Lower lobe of right lung (tissue), 2 donors: ENCODE measurements around the gene CDH23. TPM values are rescaled to one million over a fixed set of nuclear protein-coding genes. Genes with fewer than 3 reads are reported as not detected.

Experiments
- ATAC-seq, 2 donors: fragments of 200-7000 bp; cut with Tn5 transposase; one replicate each; pipeline ENCODE4 v1.9.1; 2020 to 2022; ENCODE audit warnings: mild to moderate bottlenecking in 2 of 2, moderate library complexity in 2 of 2
- DNase-seq: peaks from one replicate; pipeline ENCODE4 v3.0.0-alpha.2; 2020
- H3K27ac ChIP-seq: fragments of 200-600 bp; one replicate; pipeline ENCODE4 v1.8.0; 2022
- H3K27me3 ChIP-seq: fragments of 200-600 bp; one replicate; pipeline ENCODE4 v1.8.0; 2022; ENCODE audit warnings: low read depth
- H3K36me3 ChIP-seq: fragments of 200-600 bp; one replicate; pipeline ENCODE4 v1.8.0; 2022; ENCODE audit warnings: mild to moderate bottlenecking
- H3K4me1 ChIP-seq: fragments of 200-600 bp; one replicate; pipeline ENCODE4 v1.8.0; 2022
- H3K4me3 ChIP-seq: fragments of 200-600 bp; one replicate; pipeline ENCODE4 v1.8.0; 2022; ENCODE audit warnings: mild to moderate bottlenecking
- H3K9me3 ChIP-seq: fragments of 200-600 bp; one replicate; pipeline ENCODE4 v1.8.0; 2022
- intact Hi-C: fragments of 100-400 bp; cut with DNase I; formaldehyde crosslinking; loops from one replicate; pipeline ENCODE4 v1.11.0; 2022
- total RNA-seq: library from RNA; stranded (reverse); fragmentation: NEBNext Ultra II Directional; extraction: Animal tissue kit (Norgen Biotek cat#: 25700); gene quantifications from one replicate; pipeline ENCODE4 v1.2.1, GENCODE V29; 2021
- TF ChIP-seq, protein P1 (sequence below): fragments of 200-600 bp; IDR thresholded peaks from one replicate; pipeline ENCODE4 v1.8.0; 2022; ENCODE audit warnings: antibody characterized with exemption, mild to moderate bottlenecking
- donor health status: DM: no; HTN: yes; CAD: no; lungs with severe emphysema.

The CDH23 gene
- total RNA-seq, 1 donor from 2014 or later = 9.4 TPM

DNA sequence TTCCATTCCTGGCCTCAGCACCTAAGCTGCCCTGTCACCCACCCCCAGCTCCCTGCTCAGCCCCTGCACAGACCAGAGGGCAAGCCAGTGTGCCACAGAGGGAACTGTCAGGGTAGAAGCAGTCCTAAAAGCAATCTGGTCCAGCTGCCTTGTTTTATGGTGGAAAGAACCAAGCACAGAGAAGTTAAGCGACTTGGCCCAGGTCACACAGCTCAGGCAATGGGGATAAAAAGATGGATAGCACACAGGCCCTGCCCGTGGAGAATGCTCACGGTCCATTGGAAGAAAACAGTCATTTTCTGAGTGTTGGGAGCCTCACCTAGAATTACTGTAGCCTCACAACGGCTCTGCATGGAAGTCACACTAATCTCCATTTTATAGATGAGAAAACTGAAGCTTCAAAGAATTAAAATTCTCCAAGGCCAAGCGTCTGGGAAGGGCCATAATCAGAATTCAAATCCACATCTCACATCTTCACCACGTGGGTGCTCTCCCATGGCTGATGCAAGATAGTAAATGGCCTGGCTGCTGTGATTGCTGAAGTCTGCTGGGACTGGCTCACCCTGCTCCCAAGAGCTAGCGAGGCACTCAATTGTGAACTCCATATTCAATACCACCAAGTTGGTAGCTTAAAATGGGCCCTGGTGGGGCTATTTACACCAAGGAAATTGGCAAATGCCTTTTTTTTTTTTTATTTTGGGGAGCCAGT, 296.0 kb downstream of the CDH23 start:
- H3K4me3 ChIP-seq = no peak overlapping the region
- peak overlapping the region; percentile 75 for H3K27ac ChIP-seq
- ATAC-seq (no peak), DNase-seq (no peak)
- no peaks in the 10 kb centered on the region for H3K9me3 ChIP-seq
- TF ChIP-seq, protein P1, sequence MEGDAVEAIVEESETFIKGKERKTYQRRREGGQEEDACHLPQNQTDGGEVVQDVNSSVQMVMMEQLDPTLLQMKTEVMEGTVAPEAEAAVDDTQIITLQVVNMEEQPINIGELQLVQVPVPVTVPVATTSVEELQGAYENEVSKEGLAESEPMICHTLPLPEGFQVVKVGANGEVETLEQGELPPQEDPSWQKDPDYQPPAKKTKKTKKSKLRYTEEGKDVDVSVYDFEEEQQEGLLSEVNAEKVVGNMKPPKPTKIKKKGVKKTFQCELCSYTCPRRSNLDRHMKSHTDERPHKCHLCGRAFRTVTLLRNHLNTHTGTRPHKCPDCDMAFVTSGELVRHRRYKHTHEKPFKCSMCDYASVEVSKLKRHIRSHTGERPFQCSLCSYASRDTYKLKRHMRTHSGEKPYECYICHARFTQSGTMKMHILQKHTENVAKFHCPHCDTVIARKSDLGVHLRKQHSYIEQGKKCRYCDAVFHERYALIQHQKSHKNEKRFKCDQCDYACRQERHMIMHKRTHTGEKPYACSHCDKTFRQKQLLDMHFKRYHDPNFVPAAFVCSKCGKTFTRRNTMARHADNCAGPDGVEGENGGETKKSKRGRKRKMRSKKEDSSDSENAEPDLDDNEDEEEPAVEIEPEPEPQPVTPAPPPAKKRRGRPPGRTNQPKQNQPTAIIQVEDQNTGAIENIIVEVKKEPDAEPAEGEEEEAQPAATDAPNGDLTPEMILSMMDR = no peak
- H3K4me1 ChIP-seq = peaks cover 45% of the 10 kb centered on the region
- H3K36me3 ChIP-seq = no peaks in the 10 kb centered on the region
- intact Hi-C loops = no loop called here
- H3K27me3 ChIP-seq = no peaks in the 10 kb centered on the region

DNA sequence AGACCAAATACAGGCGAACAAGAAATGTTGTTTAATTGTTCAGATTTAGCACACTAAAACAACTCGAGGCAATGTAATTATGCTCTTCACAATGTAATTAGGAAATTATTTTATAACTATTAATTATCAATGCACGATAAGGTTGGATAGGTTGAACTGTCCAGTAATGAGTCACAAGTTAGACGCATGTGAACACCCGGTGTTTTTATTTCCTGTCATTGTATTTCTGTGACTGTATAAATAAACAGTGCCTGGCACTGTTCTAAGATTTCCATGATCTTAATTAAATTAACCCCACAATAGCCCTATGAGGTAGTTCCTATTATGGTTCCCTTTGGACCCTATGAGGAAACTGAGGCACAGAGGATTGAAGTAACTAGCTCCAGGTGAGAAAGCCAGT, 296.7 kb downstream of the CDH23 start:
- Histone ChIP-seq H3K27me3 (no peaks in the 10 kb centered on the region), H3K4me1 (peaks cover 45% of the 10 kb centered on the region), H3K36me3 (no peaks in the 10 kb centered on the region), H3K4me3 (no peak overlapping the region), H3K9me3 (no peaks in the 10 kb centered on the region), H3K27ac (peak overlapping the region; percentile 75)
- DNase-seq (no peak), ATAC-seq (no peak)
- TF ChIP-seq, protein P1 = no peak
- intact Hi-C loops = no loop called here

DNA sequence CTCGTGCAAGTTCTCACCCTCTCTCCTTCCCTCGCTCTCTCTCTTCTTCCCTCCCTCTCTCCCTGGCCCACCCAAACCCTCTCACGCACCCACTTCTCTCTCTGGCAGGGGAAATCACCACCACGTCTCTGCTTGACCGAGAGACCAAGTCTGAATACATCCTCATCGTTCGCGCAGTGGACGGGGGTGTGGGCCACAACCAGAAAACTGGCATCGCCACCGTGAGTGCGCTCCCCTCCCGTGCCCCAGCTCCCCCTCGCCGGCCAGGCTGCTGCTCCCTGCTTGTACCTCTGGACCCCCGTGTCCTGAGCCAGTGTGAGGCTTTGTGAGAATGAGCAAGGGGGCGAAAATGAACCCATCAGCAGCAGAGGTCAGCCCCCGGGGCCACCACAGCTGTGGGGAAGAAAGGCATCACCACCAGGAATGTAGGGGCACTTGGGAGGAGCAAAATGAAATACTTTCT, 297.4 kb downstream of the CDH23 start:
- TF ChIP-seq, protein P1 = no peak
- Histone ChIP-seq H3K9me3 (no peaks in the 10 kb centered on the region), H3K27ac (peak overlapping the region; percentile 75), H3K4me3 (no peak overlapping the region), H3K27me3 (no peaks in the 10 kb centered on the region), H3K4me1 (peaks cover 45% of the 10 kb centered on the region), H3K36me3 (no peaks in the 10 kb centered on the region)
- intact Hi-C loops = no loop called here
- ATAC-seq (no peak), DNase-seq (no peak)

DNA sequence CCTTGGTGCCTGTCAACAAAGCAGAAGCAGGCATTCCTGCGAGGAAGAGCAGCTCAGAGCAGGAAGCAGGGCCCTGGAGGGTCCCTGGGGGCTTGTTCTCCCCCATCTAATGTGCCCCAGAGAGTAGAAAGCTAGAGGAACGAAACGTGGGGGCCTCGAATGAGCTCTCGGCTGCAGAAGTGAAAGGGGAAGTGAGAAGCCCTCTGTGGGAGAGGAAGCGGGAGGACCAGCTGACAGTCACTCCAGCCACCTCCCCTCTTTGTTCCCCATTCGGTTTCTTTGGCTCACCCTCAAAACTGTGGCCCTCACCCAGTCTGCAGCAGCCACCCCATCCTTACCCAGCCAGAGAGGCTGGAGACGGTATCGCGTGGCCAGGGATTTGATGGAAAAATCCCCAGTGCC, 297.8 kb downstream of the CDH23 start:
- no peaks in the 10 kb centered on the region for H3K9me3 ChIP-seq
- H3K27me3 ChIP-seq = no peaks in the 10 kb centered on the region
- peaks cover 45% of the 10 kb centered on the region for H3K4me1 ChIP-seq
- H3K36me3 ChIP-seq = no peaks in the 10 kb centered on the region
- DNase-seq = peak; percentile 72
- peak; percentile 78 to 84 for ATAC-seq
- H3K27ac ChIP-seq = peak overlapping the region; percentile 75
- TF ChIP-seq, protein P1 = no peak
- intact Hi-C loops = no loop called here
- H3K4me3 ChIP-seq = no peak overlapping the region

DNA sequence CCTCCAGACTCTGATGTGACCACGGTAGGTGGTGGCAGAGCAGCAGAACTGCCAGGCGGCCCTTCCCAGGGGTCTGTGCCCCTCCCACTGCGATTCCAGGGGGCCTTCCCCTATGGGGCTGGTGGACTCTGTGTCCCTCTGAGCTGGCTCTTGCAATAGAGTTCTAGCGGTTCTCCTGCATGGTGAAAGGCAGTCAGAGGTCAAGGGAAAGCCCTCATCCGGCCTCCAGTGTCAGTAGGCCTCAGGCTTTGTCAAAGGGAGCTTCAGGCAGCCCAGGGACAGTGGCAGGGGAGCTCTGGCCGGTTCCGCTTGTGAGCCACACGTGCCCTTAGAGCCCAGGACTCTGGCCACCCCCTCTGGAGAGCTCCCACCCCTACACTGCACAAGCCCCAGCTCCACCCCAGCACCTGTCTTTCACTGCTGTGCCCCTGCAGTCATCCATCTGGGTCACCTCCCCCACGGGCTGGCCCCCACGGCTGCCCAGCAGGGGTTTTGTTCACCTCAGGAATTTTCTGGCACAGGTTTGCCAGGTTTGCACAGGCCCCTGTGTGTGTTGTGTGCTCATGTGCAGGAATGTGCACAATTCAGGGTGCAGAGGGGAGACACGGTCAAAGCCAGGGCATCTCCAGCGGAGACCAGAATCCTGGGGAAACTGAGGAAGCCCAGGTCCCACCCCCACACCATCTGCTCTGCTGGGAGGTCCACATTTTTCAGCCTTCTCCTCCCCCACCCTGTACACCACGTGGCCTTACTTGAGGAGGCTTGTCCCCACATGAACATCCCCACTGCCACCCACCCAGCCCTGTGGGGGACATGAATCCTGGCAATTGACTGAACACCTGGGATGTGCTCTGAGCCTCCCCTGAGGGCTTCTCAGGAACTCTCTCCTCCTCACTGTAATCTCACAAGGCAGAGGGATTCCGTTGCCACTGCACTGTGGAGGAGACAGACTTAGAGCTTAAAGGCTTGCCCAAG, 299.1 kb downstream of the CDH23 start:
- ATAC-seq = peak; percentile 63 to 65
- Histone ChIP-seq H3K9me3 (no peaks in the 10 kb centered on the region), H3K4me1 (peaks cover 45% of the 10 kb centered on the region), H3K27me3 (no peaks in the 10 kb centered on the region), H3K36me3 (no peaks in the 10 kb centered on the region), H3K4me3 (no peak overlapping the region), H3K27ac (peak overlapping the region; percentile 75)
- DNase-seq = peak; percentile 62
- TF ChIP-seq, protein P1 = no peak
- intact Hi-C loops = no loop called here
